ENCODE results near the gene C12orf50.
"Not testable (repeated sequence)": the region's sequence is repeated elsewhere in the genome, so short reads cannot be mapped to it uniquely, and the experiment has no call there.

C12orf50 gene

DNA sequence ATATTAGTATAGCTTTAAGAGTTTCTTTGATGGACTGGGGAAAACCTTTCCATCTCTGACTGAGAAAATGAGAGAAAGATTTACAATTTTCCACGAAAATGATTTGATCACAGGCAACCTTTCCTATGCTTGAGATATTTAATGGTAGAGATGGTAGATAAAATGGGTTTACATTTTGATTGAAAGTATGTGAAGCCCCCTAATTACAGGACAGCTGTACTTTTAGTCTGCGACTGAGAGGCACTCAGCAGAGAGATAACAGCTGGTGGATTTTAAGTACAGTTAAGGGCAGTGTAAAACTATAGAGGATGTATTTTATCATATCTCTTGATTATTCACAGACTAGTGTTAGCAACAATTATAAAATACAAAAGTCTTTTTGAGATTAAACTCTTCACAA, 40.7 kb downstream of the C12orf50 start:
- no peak for DNase-seq (ENCODE audit: low read depth)

DNA sequence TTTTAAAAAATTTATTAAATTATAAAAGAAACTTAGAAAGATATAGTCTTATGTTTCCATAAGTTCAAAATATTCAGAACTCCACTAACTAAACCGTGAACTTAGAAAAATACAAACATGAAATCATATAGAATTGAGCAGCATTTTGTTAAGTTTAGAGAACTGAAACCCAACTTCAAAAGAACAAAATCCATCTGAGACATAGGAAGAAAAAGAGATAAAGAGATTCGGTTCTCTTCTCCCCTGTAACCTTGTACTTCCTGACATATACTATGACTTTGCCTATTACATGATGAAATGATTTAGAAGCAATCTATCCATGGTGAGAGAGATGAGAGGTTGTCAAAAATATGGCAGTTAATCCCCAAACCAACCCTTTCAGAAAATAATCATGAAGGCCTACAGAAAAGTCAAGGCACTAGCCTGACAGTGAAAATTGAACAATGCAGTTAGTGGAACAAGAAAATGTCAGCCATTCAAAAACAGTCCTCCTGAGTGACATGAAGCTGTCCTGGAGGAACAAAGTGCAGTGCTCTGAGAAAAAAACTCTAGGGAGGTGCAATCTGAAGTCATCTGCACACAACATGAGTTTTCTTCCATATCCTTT, 44.0 kb downstream of the C12orf50 start:
- no peak for DNase-seq (ENCODE audit: low read depth)

DNA sequence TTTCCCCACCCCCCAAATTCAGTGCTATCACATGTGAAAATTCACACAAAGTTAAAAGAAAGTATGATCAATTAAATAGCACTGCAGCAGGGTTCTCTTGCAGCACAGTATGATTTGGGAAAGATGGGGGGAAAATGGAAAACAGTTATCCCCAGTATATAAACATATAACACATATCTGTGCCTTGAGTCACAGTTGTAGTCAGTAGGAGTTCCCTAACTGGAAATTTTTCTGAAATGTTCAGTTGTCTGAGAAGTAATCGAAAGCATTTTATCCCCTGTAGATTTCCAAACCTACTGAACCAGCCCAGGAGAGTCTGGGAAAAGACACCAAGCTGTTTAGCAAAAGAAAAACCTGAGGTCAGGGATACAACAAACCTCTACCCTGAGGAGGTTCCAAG, 47.0 kb downstream of the C12orf50 start:
- no peak for DNase-seq (ENCODE audit: low read depth)

DNA sequence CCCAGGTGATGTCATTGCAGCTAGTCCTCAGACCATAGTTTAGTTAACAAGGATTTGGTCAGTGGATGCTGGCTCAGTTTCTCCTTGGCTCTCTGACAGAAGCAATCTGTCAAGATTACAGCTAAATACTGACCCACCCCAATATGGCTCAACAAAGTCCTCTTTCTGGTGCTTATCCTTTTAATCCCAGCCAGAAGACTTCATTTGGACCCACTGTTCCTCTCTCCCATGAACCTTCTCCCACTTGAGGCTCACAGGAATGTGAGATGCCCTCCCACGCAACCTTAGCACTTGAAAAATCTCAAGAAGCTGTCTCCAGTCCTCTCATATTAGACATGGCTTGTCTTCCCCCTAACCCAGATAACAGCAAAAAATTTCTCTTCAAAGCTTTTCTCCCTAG, 47.7 kb downstream of the C12orf50 start:
- no peak for DNase-seq (ENCODE audit: low read depth)

DNA sequence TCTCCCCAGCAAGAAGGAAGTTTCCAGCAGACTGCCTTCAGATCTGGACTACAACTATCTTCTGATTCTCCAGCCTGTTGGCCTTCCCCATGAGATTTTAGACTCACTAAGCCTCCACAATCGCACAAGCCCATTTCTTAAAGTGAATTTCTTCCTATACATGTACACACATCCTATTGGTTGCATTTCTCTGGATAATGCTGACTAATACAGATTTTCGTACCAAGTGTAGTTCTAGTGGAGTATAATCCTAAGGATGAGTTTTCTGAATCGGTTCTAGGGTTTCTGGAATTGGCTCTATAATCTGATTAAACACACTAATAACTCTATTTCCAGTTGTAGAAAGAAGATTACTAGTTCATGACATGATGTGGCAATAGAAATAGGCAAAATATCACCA, 53.3 kb downstream of the C12orf50 start:
- no peak for DNase-seq (ENCODE audit: low read depth)

DNA sequence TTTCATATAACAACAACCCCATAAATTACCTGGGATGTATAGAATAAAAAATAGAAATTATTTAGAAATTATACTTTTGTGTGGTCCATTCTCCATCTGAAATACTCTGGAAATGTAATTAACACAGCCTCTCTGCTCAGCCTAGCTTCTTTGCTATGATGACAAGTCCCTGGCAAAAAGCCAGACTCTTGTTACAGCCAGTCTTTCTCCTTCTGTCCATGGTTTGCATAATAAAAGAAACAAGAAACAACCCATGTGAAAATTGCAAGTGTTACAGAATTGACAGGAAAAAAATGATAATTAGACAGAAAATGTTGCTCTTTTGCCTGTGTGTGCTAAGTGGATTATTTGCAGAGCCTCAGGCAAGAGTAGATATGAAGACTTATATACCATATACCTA, 61.3 kb downstream of the C12orf50 start:
- DNase-seq (ENCODE audit: low read depth), result no peak

DNA sequence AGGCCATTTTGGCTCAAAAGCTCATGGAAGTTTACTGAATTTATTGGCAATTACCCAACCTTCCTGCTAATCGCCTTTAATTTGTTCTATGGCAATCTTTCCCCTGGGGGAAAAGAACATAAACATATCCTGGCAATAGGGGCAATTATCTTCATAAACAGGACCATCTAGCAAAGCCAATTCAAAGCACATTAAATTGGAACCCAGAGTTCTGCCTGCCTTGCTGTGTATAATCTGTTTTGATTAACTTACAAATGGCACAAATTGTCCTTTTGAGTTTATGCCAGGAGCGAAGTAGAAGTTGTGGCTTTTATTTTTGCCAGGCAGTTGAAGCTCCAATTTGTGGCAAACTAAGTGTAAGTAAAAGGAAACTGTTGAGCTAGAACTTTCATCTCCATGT, 68.6 kb downstream of the C12orf50 start:
- no peak for DNase-seq (ENCODE audit: low read depth)

DNA sequence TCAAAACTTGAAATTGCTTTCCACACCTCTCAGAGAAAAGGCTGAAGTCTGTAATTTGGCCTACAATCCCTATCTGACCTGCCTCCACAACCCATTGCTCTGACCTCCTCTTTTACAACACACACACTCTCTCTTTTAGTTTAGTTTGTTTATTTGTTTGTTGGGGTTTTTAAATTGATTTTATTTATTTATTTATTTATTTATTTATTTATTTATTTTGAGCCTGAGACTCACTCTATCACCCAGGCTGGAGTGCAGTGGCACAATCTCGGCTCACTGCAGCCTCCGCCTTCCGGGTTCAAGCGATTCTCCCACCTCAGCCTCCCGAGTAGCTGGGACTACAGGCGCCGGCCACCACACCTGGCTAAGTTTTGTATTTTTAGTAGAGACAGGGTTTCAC, 75.2 kb downstream of the C12orf50 start:
- not testable (repeated sequence) for DNase-seq (ENCODE audit: low read depth)

DNA sequence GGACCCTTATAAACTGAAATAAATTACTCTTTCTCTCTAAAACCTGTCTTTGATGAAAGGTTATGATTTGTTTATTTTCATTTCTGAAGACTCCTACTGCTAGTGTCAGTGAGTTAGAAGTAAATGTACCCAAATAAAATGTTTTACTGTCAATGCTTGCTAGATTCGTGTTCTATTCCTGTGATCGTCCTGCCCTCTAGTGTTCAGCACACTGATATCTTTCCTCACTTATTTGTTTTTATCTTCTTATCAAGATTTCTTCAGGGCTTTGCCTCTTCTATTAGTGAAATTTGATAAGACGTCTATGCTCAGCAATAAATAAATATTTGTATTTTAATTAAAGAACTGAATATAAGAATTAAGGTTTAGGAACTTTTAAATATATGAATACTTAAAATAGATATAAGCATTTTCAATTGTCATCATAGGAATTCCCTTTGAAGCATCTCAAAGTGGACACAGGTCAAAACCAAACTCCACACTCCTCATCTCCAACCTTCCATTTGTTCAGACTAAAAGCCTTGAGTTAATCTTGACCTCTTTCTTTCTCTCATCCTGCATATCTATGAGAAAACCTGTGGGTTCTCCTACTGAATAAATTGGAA, 75.8 kb downstream of the C12orf50 start:
- no peak for DNase-seq (ENCODE audit: low read depth)

DNA sequence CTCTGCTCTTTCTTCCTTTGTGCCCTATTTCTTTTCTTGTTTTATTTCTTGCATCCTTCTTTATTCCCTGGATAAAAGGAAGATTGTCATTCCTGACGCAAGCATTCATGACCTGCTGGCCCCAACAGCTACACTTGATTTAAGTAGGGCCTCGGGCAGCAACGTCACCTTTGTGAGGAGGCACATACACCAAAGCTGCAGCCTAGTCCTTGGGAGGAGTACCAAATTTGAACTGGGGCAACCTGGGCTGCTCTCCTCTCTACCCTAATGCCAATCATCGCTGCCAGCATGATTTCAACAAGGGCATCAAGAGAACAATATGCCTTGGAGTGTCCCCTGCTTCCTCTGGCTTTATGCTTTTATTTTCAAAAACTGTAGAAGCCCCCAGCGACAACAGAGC, 76.4 kb downstream of the C12orf50 start:
- DNase-seq (ENCODE audit: low read depth), result no peak

DNA sequence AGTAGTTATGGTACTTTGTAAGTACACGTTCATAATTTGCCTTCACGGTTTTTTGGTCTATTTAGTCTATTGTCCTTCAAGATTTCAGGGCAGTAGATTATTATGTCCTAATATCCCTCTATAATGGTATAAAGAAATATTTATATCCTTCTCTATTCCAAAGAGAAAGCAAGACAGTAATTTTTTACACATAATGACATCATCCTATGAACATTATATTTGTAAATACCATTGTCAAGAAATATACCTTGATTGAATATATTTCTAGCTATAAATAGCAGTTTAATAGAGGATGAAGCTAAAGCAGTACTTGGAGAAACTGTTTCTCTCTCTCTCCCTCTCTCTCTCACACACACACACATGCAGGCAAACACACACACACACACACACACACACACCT, 77.0 kb downstream of the C12orf50 start:
- DNase-seq (ENCODE audit: low read depth), result no peak

DNA sequence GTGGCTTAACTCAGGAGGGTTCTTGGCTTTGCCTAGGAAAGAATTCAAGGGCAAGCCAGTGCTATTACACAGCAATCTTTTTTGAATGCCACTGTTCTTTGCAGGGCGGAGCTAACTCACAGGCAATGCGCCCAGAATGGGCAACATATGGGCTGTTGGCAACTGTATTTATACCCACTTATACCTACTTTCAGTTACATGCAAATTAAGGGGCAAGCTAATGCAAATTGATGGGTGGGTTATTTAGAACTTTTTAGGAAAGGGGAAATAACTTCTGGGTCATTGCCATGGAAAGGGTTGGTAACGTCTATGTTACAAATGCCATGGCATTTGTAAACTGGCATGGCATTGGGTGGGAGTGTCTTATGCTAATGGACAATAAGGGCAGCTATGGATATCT, 85.4 kb downstream of the C12orf50 start:
- DNase-seq (ENCODE audit: low read depth), result no peak

DNA sequence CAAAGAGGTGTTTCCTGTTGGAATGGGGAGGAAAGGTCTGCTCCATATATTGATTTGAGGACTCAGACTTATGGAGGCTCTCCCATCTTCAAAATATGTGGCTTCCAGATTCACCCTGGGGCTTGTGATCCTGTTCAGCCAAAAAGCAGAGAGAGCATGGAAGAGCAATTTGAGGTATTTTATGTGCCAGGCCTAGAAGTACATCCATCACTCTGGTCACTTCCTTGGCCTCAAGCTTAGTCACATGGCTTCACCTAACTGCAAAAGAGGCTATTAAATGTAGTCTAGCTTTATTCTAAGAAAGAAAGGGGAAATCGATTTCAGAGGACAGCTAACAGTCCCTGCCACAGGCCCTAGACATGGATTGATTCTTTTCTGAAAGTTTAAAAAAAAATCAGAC, 86.2 kb downstream of the C12orf50 start:
- no peak for DNase-seq (ENCODE audit: low read depth)

DNA sequence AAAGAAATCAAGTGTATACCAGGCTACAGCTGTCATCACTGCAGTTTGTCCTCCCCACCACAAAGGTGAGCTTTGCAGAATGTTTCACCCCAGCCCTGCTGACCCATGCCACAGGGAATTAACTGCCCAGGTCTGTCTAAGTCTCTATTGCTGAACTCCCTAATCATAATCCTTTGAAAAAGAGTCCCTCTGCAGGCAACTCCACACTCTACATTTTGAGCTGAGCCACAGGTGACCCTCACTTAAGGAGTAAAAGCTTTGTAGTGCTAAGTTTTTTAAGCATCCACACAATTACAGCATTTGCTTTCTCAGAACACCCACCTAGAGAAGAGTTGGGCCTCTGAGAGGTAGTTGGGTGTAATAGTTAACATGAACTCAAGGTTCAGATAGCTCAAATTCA, 90.0 kb downstream of the C12orf50 start:
- no peak for DNase-seq (ENCODE audit: low read depth)

DNA sequence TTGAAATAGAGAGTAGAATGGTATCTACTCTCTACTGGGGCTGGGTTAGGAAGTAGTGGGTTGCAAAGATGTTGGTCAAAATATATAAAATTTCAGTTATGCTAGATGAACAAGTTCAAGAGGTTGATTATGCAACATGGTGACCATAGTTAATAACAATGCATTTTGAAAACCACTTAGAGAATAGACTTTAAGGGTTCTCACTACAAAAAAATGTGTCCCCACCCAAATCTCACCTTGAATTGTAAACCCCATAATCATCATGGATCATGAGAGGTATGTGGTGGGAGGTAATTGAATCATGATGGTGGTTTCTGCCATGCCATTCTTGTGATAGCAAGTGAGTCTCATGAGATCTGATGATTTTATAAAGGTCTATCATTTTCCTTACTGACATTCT, 94.0 kb downstream of the C12orf50 start:
- no peak for DNase-seq (ENCODE audit: low read depth)

DNA sequence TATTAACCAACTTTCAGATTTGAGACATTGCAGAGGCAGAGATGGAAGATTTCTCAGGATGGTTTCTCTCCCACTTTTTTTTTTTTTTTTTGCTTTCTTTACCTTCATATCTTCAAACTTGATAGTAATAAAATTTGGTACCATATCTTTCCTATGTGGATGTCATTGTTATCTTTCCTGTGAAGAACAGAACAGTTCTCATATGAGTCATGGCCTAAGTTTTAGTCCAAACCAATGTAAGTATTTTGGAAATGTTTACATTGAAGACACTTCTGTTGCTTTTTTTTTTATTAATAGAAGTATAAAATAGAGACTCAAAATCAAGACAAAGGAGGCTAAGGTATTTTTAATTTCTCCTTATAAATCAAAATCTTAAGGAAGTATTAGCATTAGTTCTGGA, 95.2 kb downstream of the C12orf50 start:
- DNase-seq (ENCODE audit: low read depth), result no peak

DNA sequence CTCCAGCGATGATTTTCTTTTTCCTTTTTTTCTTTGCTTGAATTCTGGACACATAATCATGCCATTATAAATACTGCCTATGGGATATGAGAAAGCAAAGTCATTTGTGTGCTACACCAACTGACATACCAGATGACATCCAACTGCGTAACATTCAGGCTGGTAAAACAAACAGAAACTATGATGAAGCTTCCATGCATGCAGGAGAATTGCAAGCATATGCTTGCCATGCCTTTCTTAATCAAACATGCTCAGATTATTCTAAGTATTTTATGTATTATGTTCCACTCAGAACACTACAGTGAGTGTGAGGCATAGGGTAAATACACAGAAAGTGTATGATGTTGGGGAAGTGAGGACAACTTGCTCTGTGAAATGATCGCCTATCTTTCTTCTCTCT, 97.4 kb downstream of the C12orf50 start:
- no peak for DNase-seq (ENCODE audit: low read depth)

DNA sequence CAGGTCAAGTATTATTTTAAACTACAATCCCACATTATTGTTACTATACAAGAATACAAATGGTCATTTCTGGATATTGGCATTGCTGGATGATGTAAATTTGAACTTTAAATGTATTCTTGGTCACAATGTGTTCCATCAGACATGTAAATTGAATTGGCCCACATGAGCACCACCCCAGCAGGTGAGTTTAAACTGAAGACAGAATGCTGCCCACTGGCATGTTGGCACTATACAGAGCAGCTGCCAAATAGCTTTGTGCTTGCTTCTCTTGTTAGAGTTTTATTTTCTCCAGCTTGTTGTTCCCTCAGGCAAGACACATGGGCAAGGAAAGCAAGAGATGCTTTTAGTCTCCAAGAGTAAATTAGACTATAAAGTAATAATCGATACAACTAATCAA, 98.6 kb downstream of the C12orf50 start:
- DNase-seq (ENCODE audit: low read depth), result no peak
